Measurements from ENCODE around the gene IFT57.

IFT57 gene

DNA sequence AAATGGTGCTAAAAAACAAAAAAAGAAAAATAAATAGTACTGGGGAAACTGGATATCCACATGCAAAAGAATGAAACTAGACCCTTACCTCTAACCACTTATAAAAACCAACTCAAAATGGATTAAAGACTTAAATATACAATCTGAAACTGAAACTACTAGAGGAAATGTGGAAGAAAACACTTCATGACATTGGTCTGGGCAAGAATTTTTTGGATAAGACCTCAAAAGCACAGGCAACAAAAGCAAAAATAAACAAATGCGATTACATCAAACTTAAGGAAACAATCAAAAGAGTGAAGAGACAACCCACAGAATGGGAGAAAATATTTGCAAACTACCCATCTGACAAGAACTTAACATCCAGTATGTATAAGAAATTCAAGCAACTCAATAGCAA is 6.4 kb downstream of the IFT57 start:
- no peak for DNase-seq

DNA sequence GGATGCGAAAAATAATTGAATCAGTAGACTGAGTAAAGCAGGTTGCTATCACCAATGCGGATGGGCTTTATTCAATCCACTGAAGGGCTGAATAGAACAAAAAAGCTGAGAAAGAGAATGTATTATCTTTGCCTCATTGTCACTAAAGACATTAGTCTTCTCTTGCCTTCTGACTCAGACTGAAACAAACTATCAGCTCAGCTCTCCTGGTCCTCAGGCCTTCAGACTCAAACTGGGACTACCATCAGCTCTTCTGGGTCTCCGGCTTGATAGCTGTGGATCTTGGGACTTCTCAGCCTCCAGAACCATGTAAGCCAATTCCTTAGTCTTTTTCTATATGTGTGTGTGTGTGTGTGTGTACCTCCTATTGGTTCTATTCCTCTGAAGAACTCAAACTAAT is 12.6 kb downstream of the IFT57 start:
- no peak for DNase-seq

- no peak for DNase-seq
Measured at GRCh38 chr3:108208831-108209230, 13.4 kb downstream of the IFT57 start.

- no peak for DNase-seq
Measured at GRCh38 chr3:108202834-108203233, 19.4 kb downstream of the IFT57 start.

DNA sequence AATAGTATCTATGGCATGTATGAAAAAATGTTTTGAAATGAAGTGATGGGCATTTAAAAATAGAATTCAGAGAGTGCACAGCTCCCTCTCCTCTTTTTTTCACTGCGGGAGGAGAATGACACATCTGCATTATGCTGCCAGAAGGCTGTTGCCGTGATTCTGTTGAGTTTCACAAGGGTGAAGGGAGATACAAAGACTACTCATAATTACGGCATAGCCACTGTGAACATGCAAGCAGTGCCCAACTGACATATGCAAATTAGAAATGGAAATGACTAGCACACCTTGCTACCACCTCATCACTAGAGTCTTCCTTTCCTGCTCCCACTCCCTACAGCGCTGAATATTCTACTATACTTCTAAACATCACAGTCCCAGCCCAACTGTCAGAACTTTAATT is 20.1 kb downstream of the IFT57 start:
- DNase-seq, result no peak

- no peak for DNase-seq
Measured at GRCh38 chr3:108201258-108201657, 21.0 kb downstream of the IFT57 start.

DNA sequence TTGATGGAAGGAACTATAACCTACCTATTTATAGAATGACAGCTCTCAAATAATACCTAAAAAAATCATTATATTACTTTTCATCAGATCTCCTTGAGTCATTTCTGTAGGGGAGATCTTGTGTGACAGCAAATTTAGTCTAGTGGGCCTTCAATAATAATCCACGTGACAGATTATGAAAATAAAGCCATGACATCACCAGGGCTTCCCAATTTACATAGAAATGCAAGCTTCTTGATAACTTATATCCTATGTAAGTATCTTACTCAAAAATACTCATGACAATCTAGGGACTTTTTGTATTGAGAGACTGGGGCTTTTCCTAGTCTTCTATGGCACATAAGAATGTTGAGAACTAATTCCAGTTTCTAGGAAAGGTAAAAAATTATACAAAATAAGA is 21.6 kb downstream of the IFT57 start:
- no peak for DNase-seq

GRCh38 chr3:108200024-108200423 is 22.2 kb downstream of the IFT57 start:
- no peak for DNase-seq

- no peak for DNase-seq
Measured at GRCh38 chr3:108191394-108191793, 30.8 kb downstream of the IFT57 start.

DNA sequence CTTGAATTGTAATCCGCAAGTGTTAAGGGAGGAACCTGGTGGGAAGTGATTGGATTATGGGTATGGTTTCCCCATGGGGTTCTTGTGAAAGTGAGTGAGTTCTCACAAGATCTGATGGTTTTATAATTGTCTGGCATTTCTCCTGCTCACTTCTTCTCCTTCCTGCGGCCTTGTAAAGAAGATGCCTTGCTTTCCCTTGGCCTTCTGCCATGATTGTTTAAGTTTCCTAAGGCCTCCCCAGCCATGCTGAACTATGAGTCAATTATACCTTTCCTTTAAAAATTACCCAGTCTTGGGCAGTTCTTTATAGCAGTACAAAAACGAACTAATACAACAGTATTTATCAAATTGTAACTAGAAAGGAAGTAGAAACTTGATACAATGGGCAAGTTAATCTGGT is 31.9 kb downstream of the IFT57 start:
- no peak for DNase-seq

GRCh38 chr3:108189440-108189839 is 32.8 kb downstream of the IFT57 start:
- no peak for DNase-seq

GRCh38 chr3:108185536-108185935 is 36.7 kb downstream of the IFT57 start:
- DNase-seq, result no peak

GRCh38 chr3:108184824-108185223 is 37.4 kb downstream of the IFT57 start:
- no peak for DNase-seq

DNA sequence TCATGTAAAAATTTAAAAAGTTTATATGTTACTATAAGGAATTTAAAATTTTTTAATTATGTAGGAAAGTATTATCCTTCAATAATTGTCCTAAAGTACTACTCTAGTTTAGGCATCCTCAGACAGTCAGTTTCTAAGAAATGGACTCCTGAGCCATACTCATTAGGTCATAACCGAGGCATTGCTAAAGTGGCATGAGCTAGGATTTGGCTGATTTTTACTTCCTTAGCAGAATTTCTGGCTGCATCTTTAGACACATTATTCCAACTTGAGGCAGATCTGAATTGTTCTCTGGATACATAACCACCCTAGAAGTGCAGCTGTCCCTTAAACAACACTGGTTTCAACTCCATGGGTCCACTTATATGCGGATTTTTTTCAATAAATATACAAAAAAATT is 38.3 kb downstream of the IFT57 start:
- DNase-seq, result no peak

DNA sequence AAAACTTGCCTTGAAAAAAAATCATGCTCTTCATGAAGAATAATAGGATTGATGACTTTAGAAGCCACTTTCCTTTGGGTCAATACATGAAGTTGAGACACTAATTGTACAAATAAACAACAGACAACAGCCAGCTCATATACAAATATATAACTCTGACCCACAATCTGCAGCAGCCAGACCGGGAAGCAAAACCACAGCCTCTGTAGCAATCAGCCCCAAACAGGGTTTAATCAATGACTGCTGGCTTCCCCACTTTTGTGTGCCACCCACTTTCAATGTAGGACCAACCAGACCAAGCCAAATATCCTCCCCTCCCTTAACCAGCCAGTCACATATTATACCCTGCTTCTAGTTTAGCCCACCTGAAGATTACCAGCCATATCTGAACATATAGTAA is 39.0 kb downstream of the IFT57 start:
- DNase-seq, result no peak

GRCh38 chr3:108182339-108182738 is 39.9 kb downstream of the IFT57 start:
- no peak for DNase-seq

DNA sequence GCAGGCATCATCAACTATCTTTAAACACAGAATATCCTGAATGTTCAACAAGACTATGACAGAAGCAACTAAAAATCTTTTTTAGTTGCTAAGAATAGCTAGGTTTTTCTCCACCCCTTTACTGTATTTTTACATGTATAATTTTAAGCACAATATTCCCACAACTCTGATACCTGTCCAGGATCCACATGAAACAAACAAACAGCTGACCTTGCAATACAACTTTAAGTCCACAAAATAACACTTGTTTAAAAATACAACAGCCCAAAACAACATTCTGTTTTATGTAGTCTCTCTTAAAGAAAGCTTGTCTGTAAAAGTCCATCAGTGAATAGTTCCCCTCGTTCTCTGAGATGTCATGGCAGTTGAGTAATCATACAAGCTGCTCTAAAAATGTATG is 41.1 kb downstream of the IFT57 start:
- no peak for DNase-seq

GRCh38 chr3:108180194-108180593 is 42.0 kb downstream of the IFT57 start:
- peak; percentile 91 for DNase-seq

- DNase-seq, result no peak
Measured at GRCh38 chr3:108178676-108179075, 43.5 kb downstream of the IFT57 start.

DNA sequence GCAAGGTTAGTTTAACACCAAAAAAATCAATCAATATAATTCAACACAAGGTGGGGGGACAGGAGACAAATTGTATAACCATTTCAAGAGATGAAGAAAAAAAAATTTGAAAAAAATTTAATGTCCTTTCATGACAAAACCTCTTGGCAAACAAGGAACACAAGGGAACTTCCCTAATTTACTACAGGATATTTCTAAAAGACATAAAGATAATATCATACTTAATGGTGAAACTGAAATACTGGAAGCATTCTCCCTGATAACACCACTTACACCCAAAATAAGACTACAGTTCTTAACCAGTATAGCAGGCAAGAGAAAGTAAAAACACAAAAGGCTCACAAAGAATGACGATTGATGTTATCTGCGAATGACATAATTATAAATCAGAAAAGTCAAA is 44.7 kb downstream of the IFT57 start:
- no peak for DNase-seq

DNA sequence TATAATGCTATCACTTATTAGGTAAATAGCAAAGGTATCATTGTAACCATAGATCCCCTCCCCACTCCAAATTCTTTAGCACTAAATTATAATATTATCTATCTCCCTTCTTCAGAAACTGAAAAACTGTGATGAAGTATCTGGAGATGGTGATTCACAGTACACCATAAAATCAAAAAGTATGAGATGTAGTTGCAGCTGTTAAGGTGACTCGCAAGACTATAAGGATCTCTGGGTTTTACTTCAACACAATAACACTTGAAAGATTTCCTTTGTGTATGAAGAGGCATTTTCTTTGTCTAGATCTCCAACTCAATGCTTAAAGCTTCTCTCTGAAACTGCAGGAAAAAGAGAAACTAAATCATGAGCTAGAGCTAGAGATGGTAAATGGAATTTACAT is 46.9 kb downstream of the IFT57 start:
- no peak for DNase-seq

DNA sequence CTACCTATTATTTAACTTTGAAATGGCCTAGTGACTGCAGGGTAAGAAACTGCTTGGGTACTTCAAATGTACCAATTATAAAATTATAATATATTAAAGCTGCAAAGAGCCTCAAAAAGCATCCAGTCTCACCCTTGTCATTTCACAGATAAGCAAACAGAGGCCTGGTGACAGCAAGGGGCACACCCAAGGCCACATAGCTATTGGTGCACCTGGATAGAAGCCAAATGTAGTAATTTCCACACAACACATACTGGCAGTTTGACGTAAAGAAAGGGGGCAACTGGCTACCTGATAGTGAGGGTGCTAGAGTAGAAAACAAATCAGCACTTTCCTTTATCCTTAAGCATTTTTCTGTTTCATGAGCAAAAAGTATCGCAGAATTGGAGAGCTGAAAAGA is 51.1 kb downstream of the IFT57 start:
- DNase-seq, result peak; percentile 68

DNA sequence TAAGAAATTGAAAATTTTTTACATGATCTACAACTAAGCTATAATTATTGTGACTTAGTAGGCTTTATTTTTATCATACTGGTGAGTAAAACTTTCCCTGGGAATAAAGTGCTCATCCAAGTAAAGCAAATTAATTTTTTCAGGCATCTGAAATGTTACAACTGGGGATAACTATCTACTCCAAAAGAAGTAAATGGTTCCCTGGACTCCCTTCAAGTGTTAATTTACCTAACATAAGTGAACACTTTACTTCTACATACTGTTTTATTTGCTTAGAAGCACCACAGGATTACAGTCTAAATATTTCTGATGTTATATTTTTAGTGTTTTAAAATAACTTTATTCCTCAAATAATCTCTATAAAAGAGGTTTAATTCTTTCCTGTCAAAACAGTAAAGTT is 57.8 kb downstream of the IFT57 start:
- DNase-seq, result no peak

- no peak for DNase-seq
Measured at GRCh38 chr3:108159865-108160264, 62.4 kb downstream of the IFT57 start.

DNA sequence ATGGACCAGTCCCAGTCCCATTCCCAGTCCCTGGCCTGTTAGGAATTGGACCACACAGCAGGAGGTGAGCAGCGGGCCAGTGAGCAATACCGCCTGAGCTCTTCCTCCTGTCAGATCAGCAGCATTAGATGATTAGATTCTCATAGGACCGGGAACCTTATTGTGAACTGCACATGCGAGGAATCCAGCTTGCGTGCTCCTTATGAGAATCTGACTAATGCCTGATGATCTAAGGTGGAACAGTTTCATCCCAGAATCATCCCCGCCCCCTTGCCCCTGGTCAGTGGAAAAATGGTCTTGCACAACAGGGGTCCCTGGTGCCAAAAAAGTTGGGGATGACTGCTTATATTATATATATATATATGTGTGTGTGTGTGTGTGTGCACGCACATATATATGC is 63.1 kb downstream of the IFT57 start:
- DNase-seq, result no peak

DNA sequence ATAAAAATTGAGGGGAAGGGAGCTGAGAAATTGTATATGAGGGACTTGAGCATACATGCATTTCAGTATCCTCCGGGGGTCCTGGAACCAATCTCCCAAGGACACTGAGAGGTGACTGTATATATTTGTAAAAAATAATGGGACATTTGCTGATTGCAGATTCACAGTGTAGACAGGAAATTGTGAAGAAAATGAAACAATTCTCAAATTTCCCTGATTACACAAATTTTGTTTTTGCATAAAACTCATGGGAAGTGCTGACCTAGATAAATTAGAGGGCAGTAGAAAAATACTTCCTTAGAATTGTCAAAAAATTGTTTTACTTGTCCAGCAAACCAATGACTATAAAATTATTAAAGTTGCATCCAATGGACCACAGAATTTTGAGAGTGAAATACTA is 64.0 kb downstream of the IFT57 start:
- no peak for DNase-seq
